K562 (cell line): ENCODE measurements around the gene ZNF385C. TPM values are rescaled to one million over a fixed set of nuclear protein-coding genes. Genes with fewer than 3 reads are reported as not detected.
A peak's percentile ranks its signal among the peaks of the same experiment; 100 is the strongest.

ENCODE experiments used
- CBFB ChIP-seq: sonication (generic); formaldehyde crosslinking; IDR thresholded peaks from 2 replicates; pipeline ENCODE4 v1.4.0; 2020; ENCODE audit warnings: mild to moderate bottlenecking, missing genetic modification reagents
- CBX2 ChIP-seq: fragments of 200-600 bp; sonication (generic); IDR thresholded peaks from one replicate; pipeline ENCODE4 v1.6.1; 2012; ENCODE audit warnings: mild to moderate bottlenecking, low read length, inconsistent platforms; ENCODE audit not compliant: insufficient read depth, poor library complexity, severe bottlenecking
- ELF2 ChIP-seq: fragments of 250-450 bp; sonication (Bioruptor Pico); IDR thresholded peaks from 2 replicates; pipeline ENCODE4 v1.5.0; 2021; ENCODE audit warnings: mild to moderate bottlenecking
- ELK3 ChIP-seq: fragments of 450-650 bp; formaldehyde crosslinking; IDR thresholded peaks from 2 replicates; pipeline ENCODE4 v1.4.0; 2020; ENCODE audit warnings: mild to moderate bottlenecking
- FOXP1 ChIP-seq: sonication (generic); formaldehyde crosslinking; IDR thresholded peaks from 2 replicates; pipeline ENCODE4 v1.8.0; 2022; ENCODE audit warnings: mild to moderate bottlenecking, missing genetic modification reagents
- HMGXB4 ChIP-seq: sonication (generic); formaldehyde crosslinking; IDR thresholded peaks from 2 replicates; pipeline ENCODE4 v1.8.1; 2023; ENCODE audit warnings: mild to moderate bottlenecking, missing genetic modification reagents
- HNRNPLL ChIP-seq: fragments of 200-400 bp; formaldehyde crosslinking; IDR thresholded peaks from 2 replicates; pipeline ENCODE4 v1.6.1; 2017; ENCODE audit warnings: low read length, low read depth, mild to moderate bottlenecking; ENCODE audit not compliant: poor library complexity, severe bottlenecking
- NR4A1 ChIP-seq, 2 experiments: fragments of 250-450 bp in 1 of 2; fragments of 450-650 bp in 1 of 2; sonication (Bioruptor Pico) in 1 of 2; IDR thresholded peaks; 2 replicates each; pipeline versions ENCODE4 v1.4.0 to v1.6.1; 2016 to 2020; ENCODE audit warnings: mild to moderate bottlenecking in 2 of 2, missing compliant biosample characterization in 1 of 2, missing genetic modification characterization in 1 of 2, moderate library complexity in 1 of 2
- RB1 ChIP-seq: fragments of 450-650 bp; IDR thresholded peaks from 2 replicates; pipeline ENCODE4 v1.6.1; 2017; ENCODE audit warnings: low read depth, mild to moderate bottlenecking
- SMARCC2 ChIP-seq: fragments of 450-650 bp; IDR thresholded peaks from 2 replicates; pipeline ENCODE4 v1.6.1; 2017; ENCODE audit warnings: antibody characterized with exemption, moderate library complexity, mild to moderate bottlenecking, low read depth
- WHSC1 ChIP-seq: IDR thresholded peaks from one replicate; pipeline ENCODE4 v1.6.1; 2012; ENCODE audit warnings: low read length, control low read depth, inconsistent platforms
- ZNF583 ChIP-seq: fragments of 250-450 bp; sonication (Bioruptor Pico); IDR thresholded peaks from 2 replicates; pipeline ENCODE4 v1.4.0; 2020
- polyA plus RNA-seq, 8 experiments: library from polyadenylated mRNA; depleted of rRNA in 4 of 8; stranded (reverse) in 5 of 8; unstranded in 3 of 8; fragments of >200 nt; fragmentation: Nextera tagmentation in 2 of 8; fragmentation: Illumina TruSeq in 1 of 8; extraction: Ambion mirVana in 2 of 8; extraction: Trizol in 1 of 8; gene quantifications; 2 replicates each; pipeline versions ENCODE4 v1.2.1 to v1.2.3, GENCODE V29; 2011 to 2014; ENCODE audit warnings: inconsistent platforms in 1 of 8, missing spikeins in 1 of 8
- total RNA-seq, 7 experiments: library from RNA; depleted of rRNA in 6 of 7; stranded (reverse); fragments of >200 nt in 6 of 7; fragmentation: Illumina TruSeq in 2 of 7; extraction: Trizol in 2 of 7; gene quantifications; 2 replicates each; pipeline versions ENCODE4 v1.2.1 to v1.2.3, GENCODE V29; 2011 to 2021; ENCODE audit warnings: low replicate concordance in 1 of 7
- TF ChIP-seq, protein P1 (sequence below), 2 experiments: fragments of 450-650 bp in 1 of 2; sonication (generic) in 1 of 2; formaldehyde crosslinking in 1 of 2; IDR thresholded peaks; 2 replicates each; pipeline versions ENCODE4 v1.7.1 to v1.9.0; 2016 to 2022; ENCODE audit warnings: inconsistent platforms in 1 of 2, mild to moderate bottlenecking in 1 of 2, missing genetic modification reagents in 1 of 2

ZNF385C gene
- total and polyA plus RNA-seq, 9 of the 15 experiments (the other 6 are each of a cell fraction or from before 2014, with no cell fraction given), result 0.03 to 0.35 (median 0.18) TPM; not detected in 1

- TF ChIP-seq RB1 (peak; percentile 54), WHSC1 (no peak), ELK3 (no peak), ELF2 (CRISPR knock-in tag) (peak; percentile 62; the same call in 1 of the 2 replicates), SMARCC2 (0 out of 2 replicates have a peak, but pooled peaks have one; percentile 5), CBFB (CRISPR knock-in tag) (0 out of 2 replicates have a peak, but pooled peaks have one; percentile 19), FOXP1 (CRISPR knock-in tag) (no peak), ZNF583 (CRISPR knock-in tag) (no peak), HMGXB4 (CRISPR knock-in tag) (peak; percentile 59; the same call in 1 of the 2 replicates), NR4A1 (CRISPR knock-in tag; IDR thresholded peaks at IDR 0.05) (0 out of 2 replicates have a peak, but pooled peaks have one; percentile 28), NR4A1 (tag; IDR thresholded peaks at IDR 0.05) (no peak), HNRNPLL (peak; percentile 49), CBX2 (no peak)
- TF ChIP-seq, protein P1, sequence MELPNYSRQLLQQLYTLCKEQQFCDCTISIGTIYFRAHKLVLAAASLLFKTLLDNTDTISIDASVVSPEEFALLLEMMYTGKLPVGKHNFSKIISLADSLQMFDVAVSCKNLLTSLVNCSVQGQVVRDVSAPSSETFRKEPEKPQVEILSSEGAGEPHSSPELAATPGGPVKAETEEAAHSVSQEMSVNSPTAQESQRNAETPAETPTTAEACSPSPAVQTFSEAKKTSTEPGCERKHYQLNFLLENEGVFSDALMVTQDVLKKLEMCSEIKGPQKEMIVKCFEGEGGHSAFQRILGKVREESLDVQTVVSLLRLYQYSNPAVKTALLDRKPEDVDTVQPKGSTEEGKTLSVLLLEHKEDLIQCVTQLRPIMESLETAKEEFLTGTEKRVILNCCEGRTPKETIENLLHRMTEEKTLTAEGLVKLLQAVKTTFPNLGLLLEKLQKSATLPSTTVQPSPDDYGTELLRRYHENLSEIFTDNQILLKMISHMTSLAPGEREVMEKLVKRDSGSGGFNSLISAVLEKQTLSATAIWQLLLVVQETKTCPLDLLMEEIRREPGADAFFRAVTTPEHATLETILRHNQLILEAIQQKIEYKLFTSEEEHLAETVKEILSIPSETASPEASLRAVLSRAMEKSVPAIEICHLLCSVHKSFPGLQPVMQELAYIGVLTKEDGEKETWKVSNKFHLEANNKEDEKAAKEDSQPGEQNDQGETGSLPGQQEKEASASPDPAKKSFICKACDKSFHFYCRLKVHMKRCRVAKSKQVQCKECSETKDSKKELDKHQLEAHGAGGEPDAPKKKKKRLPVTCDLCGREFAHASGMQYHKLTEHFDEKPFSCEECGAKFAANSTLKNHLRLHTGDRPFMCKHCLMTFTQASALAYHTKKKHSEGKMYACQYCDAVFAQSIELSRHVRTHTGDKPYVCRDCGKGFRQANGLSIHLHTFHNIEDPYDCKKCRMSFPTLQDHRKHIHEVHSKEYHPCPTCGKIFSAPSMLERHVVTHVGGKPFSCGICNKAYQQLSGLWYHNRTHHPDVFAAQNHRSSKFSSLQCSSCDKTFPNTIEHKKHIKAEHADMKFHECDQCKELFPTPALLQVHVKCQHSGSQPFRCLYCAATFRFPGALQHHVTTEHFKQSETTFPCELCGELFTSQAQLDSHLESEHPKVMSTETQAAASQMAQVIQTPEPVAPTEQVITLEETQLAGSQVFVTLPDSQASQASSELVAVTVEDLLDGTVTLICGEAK (IDR thresholded peaks at IDR 0.05), result peak; percentile 91
- TF ChIP-seq, protein P1 (CRISPR knock-in tag; IDR thresholded peaks at IDR 0.05), result no peak
These were observed 81.1 kb downstream of the ZNF385C start, which contains the start of gene DNAJC7 (continued) for GRCh38 chr17:42016941-42017865.
